ENCODE data around the gene MIF. TPM values are rescaled to one million over a fixed set of nuclear protein-coding genes. Genes with fewer than 3 reads are reported as not detected.
A peak's percentile ranks its signal among the peaks of the same experiment; 100 is the strongest.

MIF gene
- total and polyA plus RNA-seq, 2 donors (not counting 1 experiment from before 2014, with no cell fraction given) = 97.3 to 283 TPM

GRCh38 chr22:23893121-23893944, 850 bp upstream of the MIF start:
- Histone ChIP-seq H3K9me3 (ENCODE audit: control insufficient read depth, insufficient read depth, low read depth, low read length) (no peaks in the 10 kb centered on the region), H3K4me2 (ENCODE audit: extremely low read depth, insufficient read depth, low read length) (peak overlapping the region; percentile 96), H3K79me2 (ENCODE audit: control insufficient read depth, insufficient read depth, low read length) (peaks cover 18% of the 10 kb centered on the region), H2AFZ (ENCODE audit: low read length) (peak overlapping the region; percentile 93), H3K36me3 (ENCODE audit: control insufficient read depth, insufficient read depth, low read length) (peaks cover 17% of the 10 kb centered on the region), H4K20me1 (ENCODE audit: control insufficient read depth, extremely low read depth, insufficient read depth, low read length) (no peaks in the 10 kb centered on the region), H3K4me3 (replicated peaks in 1 of 4; ENCODE audit: control extremely low read depth in 1 of 4, insufficient read depth in 1 of 4, low read depth in 3 of 4, low read length in 4 of 4) (peak overlapping the region; percentile 63 to 84 (median 78)), H3K9ac (ENCODE audit: insufficient read depth, low read length) (no peak overlapping the region), H3K4me1 (ENCODE audit: control insufficient read depth, extremely low read depth, insufficient read depth, low read length) (peaks cover 14% of the 10 kb centered on the region), H3K27me3 (ENCODE audit: control insufficient read depth, insufficient read depth, low read length) (no peaks in the 10 kb centered on the region), H3K27ac (ENCODE audit: insufficient read depth, low read length) (peak overlapping the region; percentile 96)
- no peak for TF ChIP-seq CTCF (conservative IDR thresholded peaks at IDR 0.05 in 1 of 2, IDR thresholded peaks at IDR 0.05 in 1 of 2; ENCODE audit: low read depth in 1 of 2, low read length in 2 of 2)
- TF ChIP-seq EZH2 (IDR thresholded peaks at IDR 0.05; ENCODE audit: low read length, missing control alignments) = no peak
- no peak for DNase-seq (ENCODE audit: low read depth in 2 of 2)

GRCh38 chr22:23894710-23895598, 771 bp downstream of the MIF start:
- Histone ChIP-seq H3K4me1 (ENCODE audit: control insufficient read depth, extremely low read depth, insufficient read depth, low read length) (peaks cover 12% of the 10 kb centered on the region), H3K27me3 (ENCODE audit: control insufficient read depth, insufficient read depth, low read length) (no peaks in the 10 kb centered on the region), H3K36me3 (ENCODE audit: control insufficient read depth, insufficient read depth, low read length) (peaks cover 17% of the 10 kb centered on the region), H3K27ac (ENCODE audit: insufficient read depth, low read length) (peak overlapping the region; percentile 96), H3K9me3 (ENCODE audit: control insufficient read depth, insufficient read depth, low read depth, low read length) (no peaks in the 10 kb centered on the region), H3K4me2 (ENCODE audit: extremely low read depth, insufficient read depth, low read length) (peak overlapping the region; percentile 90), H3K9ac (ENCODE audit: insufficient read depth, low read length) (peak overlapping the region; percentile 95), H2AFZ (ENCODE audit: low read length) (no peak overlapping the region), H4K20me1 (ENCODE audit: control insufficient read depth, extremely low read depth, insufficient read depth, low read length) (no peaks in the 10 kb centered on the region), H3K79me2 (ENCODE audit: control insufficient read depth, insufficient read depth, low read length) (peaks cover 18% of the 10 kb centered on the region), H3K4me3 (replicated peaks in 1 of 4; ENCODE audit: control extremely low read depth in 1 of 4, insufficient read depth in 1 of 4, low read depth in 3 of 4, low read length in 4 of 4) (peak overlapping the region; percentile 72 to 84 (median 78))
- peak; percentile 75 to 79 for DNase-seq (ENCODE audit: low read depth in 2 of 2)
- TF ChIP-seq CTCF (conservative IDR thresholded peaks at IDR 0.05 in 1 of 2, IDR thresholded peaks at IDR 0.05 in 1 of 2; ENCODE audit: low read depth in 1 of 2, low read length in 2 of 2) (peak in 1 of 2 donors; percentile 35), EZH2 (IDR thresholded peaks at IDR 0.05; ENCODE audit: low read length, missing control alignments) (no peak)

- Histone ChIP-seq H3K27ac (ENCODE audit: insufficient read depth, low read length) (peak overlapping the region; percentile 96), H3K9ac (ENCODE audit: insufficient read depth, low read length) (no peak overlapping the region)
Measured at GRCh38 chr22:23895599-23896144, 1.5 kb downstream of the MIF start.

More at GRCh38 chr22:23895599-23896144, 1.5 kb downstream of the MIF start:
- Histone ChIP-seq H3K27me3 (ENCODE audit: control insufficient read depth, insufficient read depth, low read length) (no peaks in the 10 kb centered on the region), H4K20me1 (ENCODE audit: control insufficient read depth, extremely low read depth, insufficient read depth, low read length) (no peaks in the 10 kb centered on the region), H3K4me1 (ENCODE audit: control insufficient read depth, extremely low read depth, insufficient read depth, low read length) (peaks cover 12% of the 10 kb centered on the region), H3K4me2 (ENCODE audit: extremely low read depth, insufficient read depth, low read length) (peak overlapping the region; percentile 90), H3K36me3 (ENCODE audit: control insufficient read depth, insufficient read depth, low read length) (peaks cover 17% of the 10 kb centered on the region), H3K4me3 (replicated peaks in 1 of 4; ENCODE audit: control extremely low read depth in 1 of 4, insufficient read depth in 1 of 4, low read depth in 3 of 4, low read length in 4 of 4) (peak overlapping the region; percentile 72 to 84 (median 78)), H3K9me3 (ENCODE audit: control insufficient read depth, insufficient read depth, low read depth, low read length) (no peaks in the 10 kb centered on the region), H2AFZ (ENCODE audit: low read length) (no peak overlapping the region), H3K79me2 (ENCODE audit: control insufficient read depth, insufficient read depth, low read length) (peaks cover 18% of the 10 kb centered on the region)
- TF ChIP-seq CTCF (conservative IDR thresholded peaks at IDR 0.05 in 1 of 2, IDR thresholded peaks at IDR 0.05 in 1 of 2; ENCODE audit: low read depth in 1 of 2, low read length in 2 of 2) = no peak
- no peak for TF ChIP-seq EZH2 (IDR thresholded peaks at IDR 0.05; ENCODE audit: low read length, missing control alignments)
- DNase-seq (ENCODE audit: low read depth in 2 of 2) = no peak

Data from fibroblast of lung (primary cell).